H1 (cell line): ENCODE measurements around the gene CTNNBL1. TPM values are rescaled to one million over a fixed set of nuclear protein-coding genes. Genes with fewer than 3 reads are reported as not detected.

ENCODE experiments used
- CTCF ChIA-PET: fragments of 300-600 bp; sonication (Branson Sonifier 250); formaldehyde crosslinking; loops from one replicate; lab custom pipeline; 2021; ENCODE audit not compliant: partially characterized antibody; lab: Charles Lee
- POLR2A ChIA-PET: fragments of 300-600 bp; sonication (Branson Sonifier 250); formaldehyde crosslinking; loops from one replicate; lab custom pipeline; 2021; ENCODE audit warnings: inconsistent platforms; ENCODE audit not compliant: partially characterized antibody; lab: Charles Lee
- DNase-seq, 2 experiments: peaks; one replicate each; pipeline versions ENCODE4 v3.0.0 to v3.0.0-alpha.2; 2010 to 2022; ENCODE audit warnings: low spot score in 2 of 2, low read depth in 1 of 2, mixed read lengths in 1 of 2
- FAIRE-seq: peaks from 2 replicates; lab custom pipeline; 2011; peaks lifted over from hg19 to GRCh38; lab: Jason Lieb, UNC
- H2AFZ ChIP-seq: 2 replicates; pipeline ENCODE4 v1.8.1; 2012; ENCODE audit warnings: low read length, inconsistent platforms
- H2AK5ac ChIP-seq: 2 replicates; pipeline ENCODE4 v1.6.1; 2013; ENCODE audit warnings: low read depth, low read length
- H2BK120ac ChIP-seq: replicated peaks from 2 replicates; pipeline ENCODE3; 2013; ENCODE audit warnings: low read depth, low read length, inconsistent platforms
- H2BK12ac ChIP-seq: 2 replicates; pipeline ENCODE4 v1.6.1; 2013; ENCODE audit warnings: low read depth, low read length
- H2BK15ac ChIP-seq: 2 replicates; pipeline ENCODE4 v1.6.1; 2013; ENCODE audit warnings: low read length
- H2BK20ac ChIP-seq: 2 replicates; pipeline ENCODE4 v1.6.1; 2013; ENCODE audit warnings: low read length
- H2BK5ac ChIP-seq: 2 replicates; pipeline ENCODE4 v1.6.1; 2013; ENCODE audit warnings: low read depth, low read length
- H3K14ac ChIP-seq: 2 replicates; pipeline ENCODE4 v1.6.1; 2013; ENCODE audit warnings: inconsistent platforms; ENCODE audit not compliant: insufficient read length
- H3K18ac ChIP-seq: 2 replicates; pipeline ENCODE4 v1.6.1; 2013; ENCODE audit warnings: low read length; ENCODE audit errors: extremely low read depth
- H3K23ac ChIP-seq: 2 replicates; pipeline ENCODE4 v1.6.1; 2013; ENCODE audit warnings: inconsistent platforms; ENCODE audit not compliant: insufficient read length
- H3K23me2 ChIP-seq: 2 replicates; pipeline ENCODE4 v1.6.1; 2013; ENCODE audit warnings: low read depth, low read length
- H3K27ac ChIP-seq: 2 replicates; pipeline ENCODE4 v1.6.1; 2011; ENCODE audit warnings: low read depth, low read length, inconsistent platforms
- H3K27me3 ChIP-seq, 4 experiments: replicated peaks in 1 of 4; 1 replicate in 1 of 4; 2 replicates in 3 of 4; pipeline versions ENCODE4 v1.6.1 to v1.8.1; 2011 to 2013; ENCODE audit warnings: low read length in 3 of 4, mild to moderate bottlenecking in 3 of 4, inconsistent platforms in 2 of 4, mixed read lengths in 2 of 4, moderate library complexity in 1 of 4; ENCODE audit not compliant: control insufficient read depth in 3 of 4, insufficient read depth in 3 of 4; ENCODE audit errors: extremely low read depth in 1 of 4
- H3K36me3 ChIP-seq, 4 experiments: 2 replicates each; pipeline versions ENCODE4 v1.6.1 to v1.8.1; 2011 to 2013; ENCODE audit warnings: mild to moderate bottlenecking in 4 of 4, low read length in 3 of 4, moderate library complexity in 2 of 4, control low read depth in 1 of 4, inconsistent platforms in 1 of 4; ENCODE audit not compliant: insufficient read depth in 4 of 4, control insufficient read depth in 2 of 4
- H3K4ac ChIP-seq: replicated peaks from 2 replicates; pipeline ENCODE3; 2013; ENCODE audit warnings: low read length, low read depth, mixed read lengths, inconsistent platforms; ENCODE audit not compliant: insufficient read length
- H3K4me1 ChIP-seq, 4 experiments: replicated peaks in 1 of 4; 1 replicate in 1 of 4; 2 replicates in 3 of 4; pipeline versions ENCODE4 v1.6.1 to v1.8.1; 2011 to 2013; ENCODE audit warnings: low read length in 3 of 4, inconsistent platforms in 2 of 4, mixed read lengths in 1 of 4; ENCODE audit not compliant: insufficient read depth in 4 of 4, control insufficient read depth in 3 of 4
- H3K4me2 ChIP-seq, 2 experiments: 2 replicates each; pipeline versions ENCODE4 v1.6.1 to v1.8.1; 2011 to 2013; ENCODE audit warnings: low read depth in 2 of 2, low read length in 2 of 2, control low read depth in 1 of 2, inconsistent platforms in 1 of 2, mild to moderate bottlenecking in 1 of 2; ENCODE audit not compliant: insufficient read depth in 1 of 2
- H3K4me3 ChIP-seq, 4 experiments: fragments of 200-600, 300-600 bp in 1 of 4; sonication (generic), shearing (Covaris generic), sonication (Bioruptor Twin) in 1 of 4; 2 replicates each; pipeline versions ENCODE4 v1.5.1 to v1.8.1; 2011 to 2016; ENCODE audit warnings: low read length in 4 of 4, low read depth in 3 of 4, control low read depth in 2 of 4, inconsistent platforms in 2 of 4, mild to moderate bottlenecking in 2 of 4, mixed read lengths in 1 of 4, moderate library complexity in 1 of 4; ENCODE audit not compliant: insufficient read depth in 2 of 4; ENCODE audit errors: extremely low read depth in 1 of 4
- H3K56ac ChIP-seq: replicated peaks from 2 replicates; pipeline ENCODE3; 2013; ENCODE audit warnings: low read depth, mild to moderate bottlenecking, mixed read lengths, low read length, inconsistent platforms; ENCODE audit not compliant: insufficient read length
- H3K79me1 ChIP-seq: 2 replicates; pipeline ENCODE4 v1.6.1; 2013; ENCODE audit warnings: low read depth, low read length, control low read depth
- H3K79me2 ChIP-seq, 2 experiments: 2 replicates each; pipeline versions ENCODE4 v1.6.1 to v1.8.1; 2012 to 2013; ENCODE audit warnings: low read length in 2 of 2, mild to moderate bottlenecking in 2 of 2, inconsistent platforms in 1 of 2; ENCODE audit not compliant: insufficient read depth in 2 of 2, control insufficient read depth in 1 of 2
- H3K9ac ChIP-seq, 4 experiments: replicated peaks in 1 of 4; 1 replicate in 1 of 4; 2 replicates in 3 of 4; pipeline versions ENCODE4 v1.6.1 to v1.8.1; 2011 to 2013; ENCODE audit warnings: low read depth in 3 of 4, low read length in 3 of 4, control low read depth in 2 of 4, mild to moderate bottlenecking in 2 of 4, moderate library complexity in 2 of 4, inconsistent platforms in 1 of 4; ENCODE audit errors: extremely low read depth in 1 of 4
- H3K9me3 ChIP-seq, 2 experiments: 2 replicates each; pipeline versions ENCODE4 v1.6.1 to v1.8.1; 2012 to 2013; ENCODE audit warnings: mild to moderate bottlenecking in 2 of 2, moderate library complexity in 2 of 2, control low read depth in 1 of 2, inconsistent platforms in 1 of 2, low read depth in 1 of 2, low read length in 1 of 2, mixed read lengths in 1 of 2; ENCODE audit not compliant: insufficient read depth in 2 of 2
- H4K20me1 ChIP-seq, 2 experiments: replicated peaks in 1 of 2; 2 replicates each; pipeline versions ENCODE3 to v1.8.1; 2011 to 2013; ENCODE audit warnings: inconsistent platforms in 2 of 2, low read length in 2 of 2, mild to moderate bottlenecking in 1 of 2; ENCODE audit not compliant: insufficient read depth in 2 of 2, control insufficient read depth in 1 of 2
- H4K5ac ChIP-seq: 2 replicates; pipeline ENCODE4 v1.6.1; 2013; ENCODE audit warnings: low read length, low read depth, mixed read lengths, inconsistent platforms; ENCODE audit not compliant: insufficient read length
- H4K8ac ChIP-seq: 2 replicates; pipeline ENCODE4 v1.8.0; 2013; ENCODE audit warnings: mild to moderate bottlenecking, moderate library complexity, low read length, inconsistent platforms; ENCODE audit not compliant: insufficient read depth; ENCODE audit errors: extremely low read depth
- H4K91ac ChIP-seq: replicated peaks from 2 replicates; pipeline ENCODE3; 2013; ENCODE audit warnings: low read length, mixed read lengths, inconsistent platforms; ENCODE audit not compliant: insufficient read length
- KDM1A ChIP-seq: fragments of 200-600, 300-600 bp; sonication (generic); IDR thresholded peaks from 2 replicates; pipeline ENCODE4 v1.7.1; 2016; ENCODE audit warnings: mild to moderate bottlenecking, low read length, borderline replicate concordance
- POU5F1 ChIP-seq: IDR thresholded peaks from 2 replicates; pipeline ENCODE4 v1.6.1; 2011; ENCODE audit warnings: low read depth, mild to moderate bottlenecking, low read length, moderate library complexity
- TAF7 ChIP-seq: optimal IDR thresholded peaks from 2 replicates; pipeline ENCODE3; 2011; ENCODE audit warnings: low read depth, mild to moderate bottlenecking, inconsistent platforms, low read length, moderate library complexity, borderline replicate concordance
- WGBS, 2 experiments: shearing (Covaris generic) in 1 of 2; methylation state at CpG; one replicate each; pipeline versions ENCODE4 v1.1.6 to v1.1.7; 2013 to 2015; ENCODE audit warnings: low lambda C conversion rate in 2 of 2, mixed read lengths in 2 of 2, inconsistent platforms in 1 of 2, low coverage in 1 of 2, missing lambda C conversion rate in 1 of 2; ENCODE audit not compliant: insufficient replicate concordance in 2 of 2, insufficient coverage in 1 of 2, insufficient read length in 1 of 2; ENCODE audit errors: extremely low coverage in 1 of 2, missing lambda C conversion rate in 1 of 2; 5-methylcytosine and 5-hydroxymethylcytosine counted together
- polyA plus RNA-seq, 7 experiments: library from polyadenylated mRNA; depleted of rRNA in 3 of 7; stranded (reverse) in 5 of 7; unstranded in 2 of 7; fragments of >200 nt in 5 of 7; fragments of 200-250 nt in 2 of 7; gene quantifications; 1 replicate in 5 of 7; 2 replicates in 1 of 7; 4 replicates in 1 of 7; pipeline versions ENCODE4 v1.2.1 to v1.2.3, GENCODE V29; 2011 to 2013; ENCODE audit warnings: missing spikeins in 2 of 7, mixed read lengths in 2 of 7
- total RNA-seq: library from RNA; stranded (reverse); fragmentation: NEBNext Ultra II Directional; extraction: Animal tissue kit (Norgen Biotek cat#: 25700); gene quantifications from 2 replicates; pipeline ENCODE4 v1.2.1, GENCODE V29; 2021
- TF ChIP-seq, protein P1 (sequence below): IDR thresholded peaks from 2 replicates; pipeline ENCODE4 v1.6.1; 2011; ENCODE audit warnings: low read length, improper control_type of control experiment

The CTNNBL1 gene
- total and polyA plus RNA-seq, 2 of the 8 experiments (the other 6 are each of a cell fraction or from before 2014, with no cell fraction given), result 19.6 to 81.6 TPM

DNA sequence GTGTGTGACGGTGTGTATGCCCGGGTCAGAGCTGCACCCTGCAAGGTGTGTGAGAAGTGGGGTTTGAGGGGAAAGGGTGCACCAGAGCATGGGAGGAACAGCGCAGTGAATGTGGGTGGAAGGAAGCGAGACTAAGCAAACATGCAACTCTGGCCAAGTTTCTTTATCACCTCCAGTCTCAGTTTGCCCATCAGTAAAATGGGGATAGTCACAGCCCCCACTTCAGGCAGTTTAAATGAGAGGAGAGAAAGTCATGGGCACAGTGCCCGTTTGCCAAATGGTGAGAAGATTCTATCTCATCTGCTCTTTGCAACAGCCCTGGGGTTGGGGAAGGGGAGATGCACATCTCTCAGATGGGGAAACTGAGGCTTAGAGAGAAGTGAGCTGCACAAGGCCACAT is 196.3 kb downstream of the CTNNBL1 start:
- H3K56ac ChIP-seq, result no peak overlapping the region
- no peak overlapping the region for H3K4me2 ChIP-seq
- no peak overlapping the region for H2AFZ ChIP-seq
- no peak overlapping the region for H3K18ac ChIP-seq
- no peak overlapping the region for H4K91ac ChIP-seq
- TF ChIP-seq, protein P1, sequence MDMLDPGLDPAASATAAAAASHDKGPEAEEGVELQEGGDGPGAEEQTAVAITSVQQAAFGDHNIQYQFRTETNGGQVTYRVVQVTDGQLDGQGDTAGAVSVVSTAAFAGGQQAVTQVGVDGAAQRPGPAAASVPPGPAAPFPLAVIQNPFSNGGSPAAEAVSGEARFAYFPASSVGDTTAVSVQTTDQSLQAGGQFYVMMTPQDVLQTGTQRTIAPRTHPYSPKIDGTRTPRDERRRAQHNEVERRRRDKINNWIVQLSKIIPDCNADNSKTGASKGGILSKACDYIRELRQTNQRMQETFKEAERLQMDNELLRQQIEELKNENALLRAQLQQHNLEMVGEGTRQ, result no peak
- TF ChIP-seq TAF7 (no peak), KDM1A (0 out of 2 replicates have a peak, but pooled peaks have one; percentile 28), POU5F1 (no peak)
- H2BK12ac ChIP-seq, result no peak overlapping the region; the same call in 1 of the 2 replicates
- no peak overlapping the region for H3K23ac ChIP-seq
- ChIA-PET POLR2A (interaction anchor here (0.8 kb wide), 1 partner anchor 34 kb away, joined by 3 read pairs; no protein-coding TSS in a partner anchor), CTCF (interaction anchor here (0.5 to 3.2 kb wide), 7 partner anchors 12 to 325 kb away, joined by 3 to 13 read pairs (median 6); partner anchors contain the start of gene VSTM2L)
- H3K9ac ChIP-seq, result no peak overlapping the region
- no peaks in the 10 kb centered on the region for H4K20me1 ChIP-seq
- H3K23me2 ChIP-seq, result peaks cover 2% of the 10 kb centered on the region; the same call in 1 of the 2 replicates
- no peaks in the 10 kb centered on the region for H3K79me2 ChIP-seq
- WGBS, 2 experiments, result 90% methylated on average over 5 of the region's 5 CpGs; no CpG with 5 or more reads in 1 of the 2 experiments
- H2BK5ac ChIP-seq, result no peak overlapping the region
- no peak for DNase-seq
- no peak overlapping the region for H4K5ac ChIP-seq
- no peak overlapping the region for H3K4ac ChIP-seq
- H3K4me1 ChIP-seq, result no peaks in the 10 kb centered on the region
- no peak overlapping the region for H2AK5ac ChIP-seq
- no peaks in the 10 kb centered on the region for H3K36me3 ChIP-seq
- no peak for FAIRE-seq
- no peaks in the 10 kb centered on the region for H3K9me3 ChIP-seq
- peak overlapping the region; percentile 59; the same call in 1 of the 2 replicates for H4K8ac ChIP-seq
- H3K79me1 ChIP-seq, result no peaks in the 10 kb centered on the region
- no peak overlapping the region for H3K27ac ChIP-seq
- H3K27me3 ChIP-seq, result no peaks in the 10 kb centered on the region
- H2BK15ac ChIP-seq, result no peak overlapping the region
- H3K14ac ChIP-seq, result no peak overlapping the region
- no peak overlapping the region for H2BK120ac ChIP-seq
- H3K4me3 ChIP-seq, result no peak overlapping the region
- H2BK20ac ChIP-seq, result no peak overlapping the region
